PFSK-1 (cell line): ENCODE data around the gene FOXK1.

Experiments
- FOXP2 ChIP-seq: optimal IDR thresholded peaks from 2 replicates; pipeline ENCODE3; 2011; ENCODE audit warnings: borderline replicate concordance, control low read depth, inconsistent platforms; ENCODE audit not compliant: insufficient read depth; ENCODE audit errors: extremely low read length, extremely low read depth
- POLR2AphosphoS5 ChIP-seq: IDR thresholded peaks from 2 replicates; pipeline ENCODE4 v1.6.1; 2012; ENCODE audit warnings: low read depth, mild to moderate bottlenecking, control low read depth, low read length, moderate library complexity
- REST ChIP-seq, 2 experiments: IDR thresholded peaks; 2 replicates each; pipeline versions ENCODE4 v1.6.1 to v1.8.0; 2011 to 2012; ENCODE audit warnings: low read depth in 2 of 2, low read length in 2 of 2, control low read depth in 1 of 2, inconsistent platforms in 1 of 2, mild to moderate bottlenecking in 1 of 2, moderate library complexity in 1 of 2; ENCODE audit not compliant: insufficient read depth in 1 of 2
- SIN3A ChIP-seq: IDR thresholded peaks from 2 replicates; pipeline ENCODE4 v1.6.1; 2012; ENCODE audit warnings: mild to moderate bottlenecking, low read length, moderate library complexity, borderline replicate concordance; ENCODE audit not compliant: insufficient read depth
- TAF1 ChIP-seq: IDR thresholded peaks from 2 replicates; pipeline ENCODE4 v1.6.1; 2012; ENCODE audit warnings: low read length, control low read depth, borderline replicate concordance; ENCODE audit not compliant: insufficient read depth

Gene FOXK1

GRCh38 chr7:4725850-4726450 lies 43.9 kb downstream of the FOXK1 start:
- TF ChIP-seq TAF1 (no peak), FOXP2 (no peak), POLR2AphosphoS5 (no peak), REST (IDR thresholded peaks at IDR 0.05; ENCODE audit: insufficient read depth in 1 of 2, low read depth in 2 of 2, low read length in 2 of 2) (no peak), SIN3A (no peak)

GRCh38 chr7:4726566-4726965 lies 44.5 kb downstream of the FOXK1 start:
- TF ChIP-seq SIN3A = no peak
- no peak for TF ChIP-seq TAF1
- no peak for TF ChIP-seq FOXP2
- no peak for TF ChIP-seq REST (IDR thresholded peaks at IDR 0.05; ENCODE audit: insufficient read depth in 1 of 2, low read depth in 2 of 2, low read length in 2 of 2)
- no peak for TF ChIP-seq POLR2AphosphoS5

- TF ChIP-seq REST (IDR thresholded peaks at IDR 0.05; ENCODE audit: insufficient read depth in 1 of 2, low read depth in 2 of 2, low read length in 2 of 2) (no peak), FOXP2 (no peak), POLR2AphosphoS5 (no peak), SIN3A (no peak), TAF1 (no peak)
Measured at GRCh38 chr7:4727914-4728705, 46.0 kb downstream of the FOXK1 start.

GRCh38 chr7:4729266-4729665 lies 47.2 kb downstream of the FOXK1 start:
- TF ChIP-seq REST (IDR thresholded peaks at IDR 0.05; ENCODE audit: insufficient read depth in 1 of 2, low read depth in 2 of 2, low read length in 2 of 2) = no peak
- no peak for TF ChIP-seq FOXP2
- no peak for TF ChIP-seq POLR2AphosphoS5
- TF ChIP-seq SIN3A = no peak
- no peak for TF ChIP-seq TAF1

- TF ChIP-seq POLR2AphosphoS5 (no peak), FOXP2 (no peak), TAF1 (no peak), REST (IDR thresholded peaks at IDR 0.05; ENCODE audit: insufficient read depth in 1 of 2, low read depth in 2 of 2, low read length in 2 of 2) (no peak), SIN3A (no peak)
Measured at GRCh38 chr7:4730276-4730675, 48.2 kb downstream of the FOXK1 start.
